Testis (tissue), 2 donors: ENCODE measurements around the gene TRIM69.

Experiments
- POLR2A ChIP-seq: fragments of 450-650 bp; IDR thresholded peaks from one replicate; pipeline ENCODE4 v1.6.1; 2017; ENCODE audit warnings: antibody characterized with exemption, mild to moderate bottlenecking, moderate library complexity
- TF ChIP-seq, protein P1 (sequence below), 3 experiments: fragments of 450-650 bp in 2 of 3; fragments of 200-600 bp in 1 of 3; sonication (generic) in 1 of 3; IDR thresholded peaks; one replicate each; pipeline ENCODE4 v1.5.1; 2016 to 2019; ENCODE audit warnings: antibody characterized with exemption in 3 of 3, mild to moderate bottlenecking in 2 of 3, moderate library complexity in 1 of 3

DNA sequence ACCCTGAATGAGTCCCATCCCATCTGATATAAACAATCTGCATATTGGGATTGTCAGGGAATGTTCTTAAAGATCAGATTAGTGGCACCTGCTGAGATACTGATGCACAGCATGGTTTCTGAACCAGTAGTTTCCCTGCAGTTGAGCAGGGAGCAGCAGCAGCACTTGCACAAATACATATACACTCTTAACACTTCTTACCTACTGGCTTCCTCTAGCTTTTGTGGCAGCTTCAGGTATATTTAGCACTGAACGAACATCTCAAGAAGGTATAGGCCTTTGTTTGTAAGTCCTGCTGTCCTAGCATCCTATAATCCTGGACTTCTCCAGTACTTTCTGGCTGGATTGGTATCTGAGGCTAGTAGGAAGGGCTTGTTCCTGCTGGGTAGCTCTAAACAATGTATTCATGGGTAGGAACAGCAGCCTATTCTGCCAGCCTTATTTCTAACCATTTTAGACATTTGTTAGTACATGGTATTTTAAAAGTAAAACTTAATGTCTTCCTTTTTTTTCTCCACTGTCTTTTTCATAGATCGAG lies 20.5 kb upstream of the TRIM69 start:
- TF ChIP-seq, protein P1, sequence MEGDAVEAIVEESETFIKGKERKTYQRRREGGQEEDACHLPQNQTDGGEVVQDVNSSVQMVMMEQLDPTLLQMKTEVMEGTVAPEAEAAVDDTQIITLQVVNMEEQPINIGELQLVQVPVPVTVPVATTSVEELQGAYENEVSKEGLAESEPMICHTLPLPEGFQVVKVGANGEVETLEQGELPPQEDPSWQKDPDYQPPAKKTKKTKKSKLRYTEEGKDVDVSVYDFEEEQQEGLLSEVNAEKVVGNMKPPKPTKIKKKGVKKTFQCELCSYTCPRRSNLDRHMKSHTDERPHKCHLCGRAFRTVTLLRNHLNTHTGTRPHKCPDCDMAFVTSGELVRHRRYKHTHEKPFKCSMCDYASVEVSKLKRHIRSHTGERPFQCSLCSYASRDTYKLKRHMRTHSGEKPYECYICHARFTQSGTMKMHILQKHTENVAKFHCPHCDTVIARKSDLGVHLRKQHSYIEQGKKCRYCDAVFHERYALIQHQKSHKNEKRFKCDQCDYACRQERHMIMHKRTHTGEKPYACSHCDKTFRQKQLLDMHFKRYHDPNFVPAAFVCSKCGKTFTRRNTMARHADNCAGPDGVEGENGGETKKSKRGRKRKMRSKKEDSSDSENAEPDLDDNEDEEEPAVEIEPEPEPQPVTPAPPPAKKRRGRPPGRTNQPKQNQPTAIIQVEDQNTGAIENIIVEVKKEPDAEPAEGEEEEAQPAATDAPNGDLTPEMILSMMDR (IDR thresholded peaks at IDR 0.05), result no peak
- no peak for TF ChIP-seq POLR2A
